HTR-8/SVneo (cell line): ENCODE results near the gene TCF4.
A peak's percentile ranks its signal among the peaks of the same experiment; 100 is the strongest.

Source experiments
- DNase-seq: peaks from one replicate; pipeline ENCODE4 v3.0.0; 2011; ENCODE audit warnings: low spot score, mixed read lengths; ENCODE audit not compliant: insufficient read length
- FAIRE-seq: peaks from 2 replicates; lab custom pipeline; 2011; peaks lifted over from hg19 to GRCh38; lab: Jason Lieb, UNC

The TCF4 gene

GRCh38 chr18:55549474-55550104 lies 38.4 kb downstream of the TCF4 start:
- FAIRE-seq (no peak), DNase-seq (no peak)

DNA sequence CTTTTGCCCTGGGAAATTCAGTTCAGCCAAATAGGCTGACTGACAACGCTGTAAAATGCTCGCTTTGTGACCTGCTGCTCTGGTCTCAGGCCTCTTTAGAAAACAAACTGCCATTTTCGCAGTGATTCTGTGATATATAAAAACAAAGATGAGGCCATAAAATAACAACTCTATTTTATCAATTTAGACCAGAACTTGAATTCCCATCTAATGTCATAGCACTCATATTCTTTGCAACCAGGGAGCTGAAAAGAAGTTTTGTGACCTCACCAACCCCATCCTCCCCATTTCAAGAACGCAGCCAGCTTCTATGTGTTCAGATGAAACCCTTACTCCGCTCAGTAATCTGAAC lies 40.3 kb downstream of the TCF4 start:
- FAIRE-seq (no peak), DNase-seq (no peak)

- FAIRE-seq (no peak), DNase-seq (peak; percentile 1)
Measured at GRCh38 chr18:55546851-55547704, 40.9 kb downstream of the TCF4 start.

- DNase-seq, result no peak
- no peak for FAIRE-seq
Measured at GRCh38 chr18:55544014-55544413, 44.0 kb downstream of the TCF4 start.

DNA sequence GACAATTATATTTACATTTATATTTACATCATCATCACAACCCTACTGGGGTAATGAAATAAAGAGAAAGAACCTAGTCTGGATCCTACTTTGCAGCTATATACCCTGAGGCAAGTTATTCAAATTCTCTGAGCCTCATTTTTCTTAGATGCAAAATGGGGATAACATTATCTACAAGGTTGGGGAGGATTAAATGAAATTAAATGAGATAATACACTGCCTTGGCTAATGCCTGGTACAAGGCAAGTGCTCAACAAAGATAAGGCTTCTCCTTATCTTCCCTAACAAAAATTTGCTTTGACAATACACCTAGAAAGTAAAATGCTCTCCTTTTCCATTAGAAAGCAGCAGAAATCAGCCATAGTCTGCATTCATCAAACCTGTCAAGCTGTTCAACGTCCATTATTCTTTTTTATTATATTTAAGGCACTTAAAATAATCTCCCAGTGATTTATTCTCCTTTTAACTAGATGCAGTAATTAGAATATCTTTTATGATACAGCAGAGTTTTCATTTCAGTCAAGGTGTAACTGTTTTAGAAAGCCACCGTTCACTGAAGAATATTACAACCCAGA lies 44.8 kb downstream of the TCF4 start:
- no peak for FAIRE-seq
- no peak for DNase-seq

DNA sequence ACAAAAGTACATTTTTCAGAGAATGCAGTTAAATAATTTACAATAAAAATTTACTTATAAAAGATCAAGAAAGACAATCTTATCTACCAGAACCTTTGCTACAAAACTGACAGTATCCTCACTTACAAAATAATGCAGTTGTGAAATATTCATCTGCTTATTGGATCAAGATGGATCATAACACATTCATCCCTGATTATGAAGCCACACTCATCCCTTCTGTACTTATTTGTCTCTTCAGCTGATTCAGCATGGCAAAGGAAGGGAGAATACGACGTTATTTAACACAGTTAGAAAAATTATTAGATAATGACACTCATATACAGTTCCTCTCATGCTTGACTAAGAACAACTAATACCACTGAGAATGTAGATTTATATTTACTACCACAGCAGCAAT lies 46.4 kb downstream of the TCF4 start:
- DNase-seq (no peak), FAIRE-seq (no peak)

- DNase-seq (no peak), FAIRE-seq (no peak)
Measured at GRCh38 chr18:55539240-55539639, 48.8 kb downstream of the TCF4 start.

GRCh38 chr18:55534996-55535395 lies 53.0 kb downstream of the TCF4 start:
- no peak for FAIRE-seq
- no peak for DNase-seq

DNA sequence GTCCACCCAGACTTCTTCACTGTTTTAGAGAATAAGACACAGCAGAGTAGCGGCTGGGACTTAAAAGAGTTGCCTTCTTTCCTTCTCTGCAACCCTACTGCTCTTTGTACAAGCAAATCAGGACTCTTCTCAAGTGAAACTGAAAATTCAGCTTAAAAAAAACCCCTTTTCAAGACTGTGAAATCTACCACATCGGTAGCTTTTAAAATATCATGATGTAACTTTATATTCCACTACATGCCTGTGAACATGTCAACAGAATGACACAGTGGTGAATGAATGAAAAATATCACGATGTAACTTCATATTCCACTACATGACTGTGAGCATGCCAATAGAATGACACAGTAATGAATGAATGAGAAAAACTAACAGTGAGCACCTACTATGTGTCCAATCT lies 53.4 kb downstream of the TCF4 start:
- no peak for DNase-seq
- FAIRE-seq, result no peak

GRCh38 chr18:55530166-55530565 lies 57.8 kb downstream of the TCF4 start:
- FAIRE-seq (no peak), DNase-seq (no peak)

GRCh38 chr18:55529581-55529980 lies 58.4 kb downstream of the TCF4 start:
- no peak for FAIRE-seq
- no peak for DNase-seq

DNA sequence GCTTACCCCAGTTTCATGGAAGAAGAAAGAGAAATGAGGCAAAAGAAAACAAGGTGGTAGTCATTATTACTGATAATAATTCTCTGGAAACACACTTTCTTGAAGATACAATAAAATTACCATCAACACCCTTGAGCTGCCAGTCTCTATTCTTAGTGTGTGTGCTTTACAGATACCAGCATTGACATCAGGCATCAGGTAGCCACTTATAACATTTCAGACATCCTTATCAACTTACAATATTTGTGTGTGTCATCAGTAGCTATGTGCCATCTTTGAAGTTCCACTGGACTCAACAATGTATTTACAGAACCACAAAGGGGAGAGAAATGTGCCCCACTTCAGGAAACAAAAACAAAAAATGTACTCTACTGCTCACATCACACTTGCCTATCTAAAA lies 62.1 kb downstream of the TCF4 start:
- no peak for FAIRE-seq
- DNase-seq, result no peak

- DNase-seq (no peak), FAIRE-seq (no peak)
Measured at GRCh38 chr18:55524353-55525073, 63.5 kb downstream of the TCF4 start.

GRCh38 chr18:55523001-55523400 lies 65.0 kb downstream of the TCF4 start:
- DNase-seq (no peak), FAIRE-seq (no peak)

DNA sequence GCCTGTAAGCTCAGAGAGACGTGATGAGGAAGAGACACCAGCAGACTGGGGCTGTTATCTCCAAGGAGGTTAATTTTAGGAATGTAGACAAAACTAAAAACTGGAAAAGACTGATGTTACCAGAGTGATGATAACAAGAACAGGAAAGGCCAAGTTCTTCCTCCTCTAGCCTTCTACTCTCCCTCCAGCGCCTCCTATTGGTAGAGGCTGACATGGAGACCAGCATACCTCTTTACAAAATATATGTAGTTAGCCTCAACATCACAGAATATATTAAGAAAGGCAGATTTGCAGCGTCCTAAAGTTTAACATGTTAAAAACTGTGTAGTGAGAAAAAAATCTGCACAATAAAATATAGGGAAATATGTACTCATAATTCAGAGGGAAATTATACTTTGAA lies 66.0 kb downstream of the TCF4 start:
- no peak for DNase-seq
- no peak for FAIRE-seq

GRCh38 chr18:55517055-55517454 lies 70.9 kb downstream of the TCF4 start:
- no peak for FAIRE-seq
- DNase-seq, result no peak

DNA sequence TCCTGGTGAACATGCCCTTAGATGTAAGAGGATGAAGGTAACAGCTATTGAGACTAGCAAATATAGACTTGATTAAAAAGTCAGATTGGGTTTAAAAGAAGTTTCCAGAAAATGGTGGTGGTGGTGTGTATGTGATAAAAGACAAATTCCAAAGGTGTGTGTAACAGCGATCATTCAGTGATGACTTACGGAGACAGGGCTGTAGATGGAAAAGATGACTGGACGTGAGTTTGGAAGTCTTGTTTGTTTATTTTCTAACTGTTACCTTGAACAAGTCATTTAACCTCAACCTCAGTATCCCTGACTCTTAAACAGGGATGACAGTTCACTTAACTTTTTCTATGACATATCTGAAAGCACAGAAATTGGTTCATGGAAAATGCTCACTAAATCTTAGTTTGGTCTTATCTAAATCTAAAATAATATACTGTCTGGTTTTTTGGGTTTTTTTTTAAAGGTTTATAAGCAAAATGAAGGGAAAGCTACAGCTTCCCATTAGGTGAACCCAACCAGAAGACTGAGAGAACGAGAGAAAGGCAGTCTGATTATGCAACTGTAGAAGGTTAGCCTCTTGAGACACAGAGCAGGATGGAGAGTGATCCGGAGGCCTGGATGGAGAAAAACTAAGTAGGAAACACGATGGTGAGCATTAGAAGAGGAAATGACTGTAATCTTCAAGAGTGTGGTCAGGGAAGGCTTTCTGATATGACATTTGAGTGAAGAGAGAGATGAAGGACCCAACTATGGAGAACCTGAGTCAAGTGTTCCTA lies 71.9 kb downstream of the TCF4 start:
- no peak for DNase-seq
- no peak for FAIRE-seq

GRCh38 chr18:55515214-55515613 lies 72.8 kb downstream of the TCF4 start:
- DNase-seq (no peak), FAIRE-seq (no peak)

GRCh38 chr18:55513161-55513560 lies 74.8 kb downstream of the TCF4 start:
- FAIRE-seq (no peak), DNase-seq (no peak)

DNA sequence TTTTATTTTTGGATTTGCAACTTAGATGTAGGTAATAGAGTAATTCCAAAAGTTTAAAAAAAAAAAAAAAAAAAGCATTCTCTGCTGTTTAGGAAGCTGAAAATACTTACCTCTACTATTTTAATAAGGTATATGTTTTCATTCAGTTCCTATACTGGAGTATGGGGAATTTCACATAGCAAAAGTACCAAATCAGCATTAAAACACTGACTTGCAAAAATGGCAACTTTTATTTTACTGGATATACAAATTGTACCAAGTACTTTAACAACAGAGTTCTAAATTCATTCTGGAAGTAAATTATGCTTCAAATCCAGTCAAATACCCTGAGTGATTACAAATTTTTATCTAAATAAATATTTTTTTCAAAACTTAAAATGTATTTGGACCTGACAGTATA lies 76.7 kb downstream of the TCF4 start:
- no peak for FAIRE-seq

More for the DNA sequence above, 76.7 kb downstream of the TCF4 start:
- DNase-seq, result no peak
